Regular cardiac myocyte (primary cell): Measurements from ENCODE around the gene CCDC9B. TPM values are rescaled to one million over a fixed set of nuclear protein-coding genes. Genes with fewer than 3 reads are reported as not detected.

Experiments used
- total RNA-seq: library from RNA; depleted of rRNA; stranded (reverse); fragments of >200 nt; gene quantifications from 2 replicates; pipeline ENCODE4 v1.2.3, GENCODE V29; 2014

CCDC9B gene
- total RNA-seq = 16.9 and 18.0 TPM in 2 replicates

GRCh38 chr15:40340740-40341400 is at the start of gene CCDC9B:
CCDC9B (minus strand) TSS chr15:40340939; CDS start chr15:40340819, 120 bp downstream.

GRCh38 chr15:40382580-40383456 is 42.1 kb upstream of the CCDC9B start, which contains the start of gene KNSTRN:
KNSTRN (plus strand) TSS chr15:40382721; CDS start chr15:40382836, 115 bp downstream.

GRCh38 chr15:40357723-40358470 is 17.2 kb upstream of the CCDC9B start, which contains the start of gene DISP2:
DISP2 (plus strand) TSS chr15:40358219; CDS start chr15:40358322, 103 bp downstream.

GRCh38 chr15:40323239-40323952 is 17.3 kb downstream of the CCDC9B start, which contains the start of gene INAFM2:
INAFM2 (plus strand) TSS chr15:40323692; CDS start chr15:40324056, 364 bp downstream.

GRCh38 chr15:40307421-40308211 is 33.1 kb downstream of the CCDC9B start, which contains the start of gene PLCB2:
PLCB2 (minus strand) TSS chr15:40307935; CDS start chr15:40307672, 263 bp downstream.

GRCh38 chr15:40282869-40283614 is 57.7 kb downstream of the CCDC9B start, which contains the start of gene ANKRD63:
ANKRD63 (minus strand) TSS chr15:40283064; CDS start chr15:40282586, 478 bp downstream.

Other genes with a start within 250 kb of the CCDC9B start
- 0.19 and 2.5 TPM in 2 replicates for gene BMF, start 232.1 kb downstream of the CCDC9B start, total RNA-seq
- gene BUB1B, start 179.9 kb downstream of the CCDC9B start, total RNA-seq = 2.8 and 37.4 TPM in 2 replicates
- gene PAK6, start 101.9 kb downstream of the CCDC9B start, total RNA-seq = 0.56 TPM in 1 of 2 replicates, not detected in the other
- gene ANKRD63, start 57.9 kb downstream of the CCDC9B start, total RNA-seq = not detected in 2 replicates
- gene PLCB2, start 33.0 kb downstream of the CCDC9B start, total RNA-seq = under 0.01 and 0.38 TPM in 2 replicates
- gene INAFM2, start 17.2 kb downstream of the CCDC9B start, total RNA-seq = 37.8 and 39.5 TPM in 2 replicates
- not detected in 2 replicates for gene PHGR1, start 10.1 kb upstream of the CCDC9B start, total RNA-seq
- gene DISP2, start 17.3 kb upstream of the CCDC9B start, total RNA-seq = under 0.01 and 0.19 TPM in 2 replicates
- gene KNSTRN, start 41.8 kb upstream of the CCDC9B start, total RNA-seq = 65.1 and 89.1 TPM in 2 replicates
- 41.7 and 59.4 TPM in 2 replicates for gene IVD, start 64.9 kb upstream of the CCDC9B start, total RNA-seq
- gene BAHD1, start 100.0 kb upstream of the CCDC9B start, total RNA-seq = 3.4 and 5.0 TPM in 2 replicates
- 7.6 and 10.9 TPM in 2 replicates for gene CHST14, start 130.0 kb upstream of the CCDC9B start, total RNA-seq
- 21.7 and 23.7 TPM in 2 replicates for gene CCDC32, start 224.1 kb upstream of the CCDC9B start, total RNA-seq
- gene RPUSD2, start 228.4 kb upstream of the CCDC9B start, total RNA-seq = 9.3 and 15.9 TPM in 2 replicates